Mononuclear cell (primary cell): Measurements from ENCODE around the gene PIAS1. TPM values are rescaled to one million over a fixed set of nuclear protein-coding genes. Genes with fewer than 3 reads are reported as not detected.
A peak's percentile ranks its signal among the peaks of the same experiment; 100 is the strongest.
"Not testable (repeated sequence)": the region's sequence is repeated elsewhere in the genome, so short reads cannot be mapped to it uniquely, and the experiment has no call there.

Source experiments
- H3K27me3 ChIP-seq: 2 replicates; pipeline ENCODE4 v1.6.0; 2011; ENCODE audit warnings: low read length, control low read depth; ENCODE audit not compliant: insufficient read depth
- H3K4me1 ChIP-seq: 2 replicates; pipeline ENCODE4 v1.5.1; 2011; ENCODE audit warnings: mild to moderate bottlenecking, low read length, control low read depth; ENCODE audit not compliant: insufficient read depth
- H3K4me3 ChIP-seq: 2 replicates; pipeline ENCODE4 v1.5.1; 2011; ENCODE audit warnings: mild to moderate bottlenecking, low read length, moderate library complexity
- H3K9me3 ChIP-seq: 2 replicates; pipeline ENCODE4 v1.5.1; 2011; ENCODE audit warnings: low read depth, mild to moderate bottlenecking, control low read depth, low read length
- total RNA-seq: library from RNA; depleted of rRNA; stranded (reverse); fragments of >200 nt; gene quantifications from one replicate; pipeline ENCODE4 v1.2.3, GENCODE V29; 2012

PIAS1 gene
- total RNA-seq, 1 donor: 200 TPM

DNA sequence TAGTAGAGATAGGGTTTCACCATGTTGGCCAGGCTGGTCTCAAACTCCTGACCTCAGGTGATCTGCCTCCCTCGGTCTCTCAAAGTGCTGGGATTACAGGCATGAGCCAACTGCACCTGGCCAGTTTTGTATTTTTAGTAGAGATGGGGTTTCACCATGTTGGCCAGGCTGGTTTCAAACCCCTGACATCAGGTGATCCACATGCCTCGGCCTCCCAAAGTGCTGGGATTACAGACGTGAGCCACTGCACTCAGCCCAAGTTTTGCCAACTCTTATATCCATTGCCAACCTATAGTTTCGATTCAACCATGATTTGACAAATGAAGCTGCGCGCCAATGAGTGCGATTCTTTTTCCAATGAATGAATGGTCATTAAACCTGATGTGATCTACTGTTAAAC, 148.9 kb downstream of the PIAS1 start:
- H3K27me3 ChIP-seq, H3K4me3 ChIP-seq, H3K9me3 ChIP-seq: not testable (repeated sequence)
- peaks cover 45% of the 10 kb centered on the region for H3K4me1 ChIP-seq

DNA sequence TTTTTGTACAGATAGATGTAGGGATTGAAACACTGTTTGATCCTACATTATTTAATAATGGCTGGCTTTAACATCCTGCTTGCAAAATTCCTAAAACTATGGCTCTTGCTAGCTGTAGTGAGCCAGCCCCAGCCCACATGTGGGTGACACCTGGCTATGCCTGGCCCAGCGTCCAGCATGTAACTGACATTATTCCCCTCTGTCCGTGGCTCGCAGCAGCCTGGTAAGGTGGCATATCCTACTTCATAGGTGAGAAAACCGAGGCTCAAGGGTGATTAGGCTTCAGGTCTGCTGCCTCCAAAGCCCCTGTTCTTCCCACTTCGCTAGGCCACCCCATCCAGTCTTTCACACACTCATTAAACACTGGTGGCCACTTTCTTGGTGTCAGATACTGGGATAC, 149.4 kb downstream of the PIAS1 start:
- Histone ChIP-seq H3K27me3 (no peaks in the 10 kb centered on the region), H3K4me3 (no peak overlapping the region), H3K4me1 (peaks cover 50% of the 10 kb centered on the region), H3K9me3 (no peaks in the 10 kb centered on the region)

DNA sequence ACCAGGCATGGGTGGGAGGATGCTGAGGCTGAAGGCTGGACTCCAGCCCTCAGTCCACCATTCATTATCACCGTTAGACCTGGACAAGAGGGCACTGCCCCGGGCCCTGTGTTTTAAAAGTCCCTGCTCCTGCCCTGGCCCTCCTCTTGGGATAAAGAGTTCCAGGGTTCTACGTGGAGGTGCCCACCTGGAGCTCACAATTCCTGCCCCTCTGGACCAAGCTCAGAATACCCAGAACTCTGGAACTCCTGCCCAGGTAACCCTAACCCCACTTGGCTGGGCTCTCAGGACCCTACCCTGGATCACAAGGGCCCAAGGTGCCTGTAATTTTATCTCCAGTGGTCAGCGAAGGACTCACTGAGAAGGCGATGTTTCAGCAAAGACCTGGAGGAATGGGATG, 149.8 kb downstream of the PIAS1 start:
- peaks cover 55% of the 10 kb centered on the region for H3K4me1 ChIP-seq
- H3K9me3 ChIP-seq: no peaks in the 10 kb centered on the region
- H3K4me3 ChIP-seq: no peak overlapping the region
- no peaks in the 10 kb centered on the region for H3K27me3 ChIP-seq

DNA sequence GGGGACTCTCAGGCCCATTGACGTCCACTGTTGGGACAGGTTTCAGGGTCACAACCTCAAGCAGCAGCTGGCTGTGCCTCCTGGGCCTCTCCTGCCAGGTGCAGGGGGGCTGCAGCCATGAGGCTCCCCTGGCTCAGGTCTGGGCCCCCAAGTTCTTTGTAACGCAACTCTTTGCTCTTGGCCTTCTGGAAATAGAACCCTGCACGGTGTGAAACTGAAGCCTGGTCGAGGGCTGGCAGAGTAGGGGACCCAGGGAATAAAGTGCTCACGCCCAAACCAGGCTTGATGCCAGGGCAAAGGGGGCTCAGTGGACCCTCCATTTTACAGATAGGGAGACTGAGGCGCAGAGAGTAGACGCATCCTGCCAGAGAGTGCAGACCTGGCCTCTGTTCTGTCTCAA, 150.2 kb downstream of the PIAS1 start:
- H3K4me3 ChIP-seq: peak overlapping the region; percentile 32
- H3K4me1 ChIP-seq: peaks cover 59% of the 10 kb centered on the region
- no peaks in the 10 kb centered on the region for H3K9me3 ChIP-seq
- no peaks in the 10 kb centered on the region for H3K27me3 ChIP-seq

DNA sequence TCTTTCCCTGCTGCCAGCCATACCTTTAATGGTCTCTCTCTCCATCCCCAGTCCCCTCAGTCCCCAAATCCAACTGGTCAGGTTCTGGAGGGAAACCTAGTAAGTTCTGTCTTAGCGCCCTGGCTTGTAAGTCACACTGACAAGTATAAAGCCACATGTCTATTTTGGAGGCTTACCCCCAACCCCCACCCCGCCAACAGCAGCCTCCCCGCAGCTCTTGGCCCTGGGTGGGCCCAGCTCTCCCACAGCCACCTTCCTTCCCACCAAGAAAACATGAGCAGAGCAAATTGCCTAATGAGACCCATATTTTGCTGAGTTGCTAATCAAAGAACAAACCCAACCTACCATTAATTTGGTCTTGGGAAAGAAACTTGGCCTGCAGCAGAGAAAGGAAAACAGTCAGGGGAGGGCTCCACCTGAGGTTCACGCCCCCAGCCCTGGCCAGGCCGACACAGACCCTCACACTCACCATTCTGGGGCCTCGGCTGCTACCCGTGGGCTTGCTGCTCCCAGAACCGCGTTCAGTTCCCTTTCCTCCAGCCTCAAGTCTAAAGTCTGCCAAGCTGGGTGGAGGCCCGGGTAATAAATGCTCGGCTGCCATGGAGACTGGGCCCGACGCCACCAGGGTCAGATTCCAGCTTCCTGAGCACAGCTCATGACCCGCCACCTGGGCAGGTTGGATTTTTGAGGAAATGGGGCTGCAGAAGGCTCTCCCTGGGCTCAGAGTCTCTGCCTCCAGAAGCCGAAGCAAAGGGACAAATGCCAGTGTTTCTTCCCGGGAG, 150.9 kb downstream of the PIAS1 start, which contains the start of gene CALML4:
CALML4 (minus strand) TSS at position 557 of the 782 bp plus-strand sequence; CDS start at position 472, 85 bp downstream.
- Histone ChIP-seq H3K4me3 (peak within 1 kb of the TSS; percentile 32), H3K4me1 (peaks cover 65% of the 10 kb centered on the region), H3K9me3 (no peaks in the 10 kb centered on the region), H3K27me3 (no peaks in the 10 kb centered on the region)

DNA sequence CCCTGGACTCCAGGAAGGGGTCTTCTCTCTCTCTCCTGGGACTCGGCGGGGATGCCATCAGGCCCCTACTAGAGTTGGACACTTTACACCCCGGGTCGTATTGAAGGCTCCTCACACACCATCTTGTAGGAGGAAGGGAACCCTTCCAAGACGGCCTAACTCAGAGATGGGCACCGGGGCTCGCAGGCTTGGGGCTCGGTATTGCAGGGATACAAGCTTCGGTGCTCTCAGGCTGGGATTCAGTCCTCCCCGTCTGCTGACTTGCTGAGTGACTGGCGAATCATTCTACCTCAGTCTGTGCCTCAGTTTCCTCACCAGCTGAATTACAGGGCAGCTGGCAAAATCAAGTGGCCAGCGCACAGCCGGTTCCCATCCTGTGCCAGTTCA, 151.4 kb downstream of the PIAS1 start:
- Histone ChIP-seq H3K9me3 (no peaks in the 10 kb centered on the region), H3K4me1 (peaks cover 70% of the 10 kb centered on the region), H3K4me3 (peak overlapping the region; percentile 32), H3K27me3 (no peaks in the 10 kb centered on the region)

DNA sequence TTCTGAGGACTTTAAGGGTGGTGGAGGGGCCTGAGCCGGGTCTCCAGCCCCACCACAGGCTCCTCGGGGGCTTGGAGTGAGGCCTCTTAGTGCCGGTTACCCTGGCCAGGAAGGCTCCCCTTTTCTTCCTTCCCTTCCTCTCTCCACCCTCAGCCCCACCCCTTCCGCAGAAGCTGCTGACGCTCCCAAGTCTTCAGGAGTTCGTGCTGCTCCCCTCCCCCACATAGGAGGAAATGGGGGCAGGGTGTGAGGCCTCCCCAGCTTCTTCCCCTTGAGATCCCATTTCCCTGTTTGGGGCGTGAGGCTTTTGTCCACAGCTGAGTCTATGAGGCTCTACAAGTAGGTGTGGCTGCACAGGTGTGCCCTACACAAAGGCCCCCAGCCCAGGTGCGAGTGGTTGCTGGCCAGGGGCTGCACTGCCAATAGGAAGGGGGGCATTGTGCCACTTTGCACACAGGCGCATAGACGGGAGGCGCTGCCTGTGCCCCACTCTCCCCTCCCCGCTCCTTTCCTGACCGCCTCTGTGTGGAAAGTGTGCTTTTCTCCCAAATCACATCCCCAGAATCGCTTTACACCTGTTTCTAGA, 151.9 kb downstream of the PIAS1 start:
- no peaks in the 10 kb centered on the region for H3K27me3 ChIP-seq
- H3K9me3 ChIP-seq: no peaks in the 10 kb centered on the region
- peaks cover 75% of the 10 kb centered on the region for H3K4me1 ChIP-seq
- peak overlapping the region; percentile 32 for H3K4me3 ChIP-seq

DNA sequence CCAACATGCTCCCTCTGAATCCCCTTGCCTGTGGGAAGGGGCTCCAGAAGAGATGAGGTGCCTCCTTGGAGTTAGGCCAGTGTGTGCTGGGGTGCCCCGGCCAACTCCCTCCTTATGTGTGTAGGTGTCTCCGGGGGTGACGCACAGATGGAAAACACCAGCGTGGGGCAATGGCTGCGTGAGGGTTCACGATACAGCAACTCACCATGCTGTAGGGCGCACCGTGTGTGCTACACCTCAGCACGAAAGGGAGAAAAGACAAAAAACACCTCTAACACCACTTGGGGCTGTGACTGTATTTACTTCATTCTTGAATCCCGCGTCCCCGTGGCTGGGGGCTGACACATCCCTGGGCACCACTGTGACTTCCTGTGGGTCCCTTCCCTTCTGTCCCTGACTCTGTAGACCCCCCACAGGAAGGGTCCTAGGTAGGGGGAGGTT, 152.6 kb downstream of the PIAS1 start:
- Histone ChIP-seq H3K4me1 (peaks cover 75% of the 10 kb centered on the region), H3K4me3 (no peak overlapping the region), H3K9me3 (no peaks in the 10 kb centered on the region), H3K27me3 (no peaks in the 10 kb centered on the region)

DNA sequence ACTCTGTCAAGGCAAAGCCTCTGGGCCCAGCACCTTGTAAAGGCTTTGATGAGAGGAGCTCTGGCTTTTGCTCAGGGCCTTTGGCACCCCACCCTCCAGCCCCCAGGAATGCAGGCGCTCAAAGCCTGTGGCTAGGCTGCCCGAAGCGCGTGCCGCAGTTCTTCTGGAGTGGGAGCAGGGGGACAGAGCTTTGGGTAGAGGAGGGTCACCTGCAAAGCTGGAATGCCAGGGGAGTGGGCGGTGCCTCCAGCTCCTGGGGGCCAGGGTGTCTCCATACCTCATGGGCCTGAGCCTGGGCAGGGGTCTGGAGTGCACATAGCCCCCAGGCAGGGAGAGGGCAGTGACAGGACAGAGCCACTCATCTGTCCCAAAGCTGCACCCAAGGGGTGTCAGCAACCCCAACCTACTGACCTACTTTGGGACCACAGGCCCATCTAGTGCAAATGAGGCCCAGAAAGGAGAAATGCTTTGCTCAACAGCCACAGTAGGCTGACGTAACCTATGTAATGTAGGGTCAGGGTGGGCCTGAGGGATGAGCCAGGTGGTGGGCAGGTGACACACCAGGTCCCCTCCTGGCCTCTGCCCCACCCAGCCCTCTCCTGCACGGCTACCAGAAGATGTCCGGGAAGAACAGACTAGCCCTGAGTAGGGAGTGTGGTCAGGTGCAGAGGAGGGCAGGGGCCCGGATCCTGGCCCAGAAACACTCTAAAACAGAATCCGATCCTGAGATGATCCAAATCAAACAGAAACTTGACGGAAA, 153.2 kb downstream of the PIAS1 start:
- no peak overlapping the region for H3K4me3 ChIP-seq

DNA sequence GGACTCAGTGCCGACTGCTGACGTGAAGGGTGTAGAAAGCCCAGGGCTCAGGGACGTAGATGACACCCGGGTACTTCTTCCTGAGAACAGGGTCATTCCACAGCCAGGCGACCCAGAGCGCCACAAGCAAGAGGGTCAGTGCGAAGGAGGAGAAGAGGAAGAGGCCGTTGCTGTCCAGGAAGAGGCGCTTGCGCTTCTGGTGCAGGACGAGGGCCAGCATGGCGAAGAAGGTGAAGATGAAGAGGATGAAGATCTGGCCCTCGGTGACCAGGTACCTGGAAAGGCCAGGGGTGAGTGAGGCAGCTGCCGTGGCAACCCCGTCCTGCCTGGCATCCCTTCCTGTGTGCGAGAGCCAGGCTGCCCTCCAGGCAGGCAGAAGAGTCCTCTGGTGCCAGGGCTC, 154.0 kb downstream of the PIAS1 start:
- H3K27me3 ChIP-seq: no peaks in the 10 kb centered on the region
- peaks cover 75% of the 10 kb centered on the region for H3K4me1 ChIP-seq
- no peaks in the 10 kb centered on the region for H3K9me3 ChIP-seq
- no peak overlapping the region for H3K4me3 ChIP-seq

More for the DNA sequence above, 153.2 kb downstream of the PIAS1 start:
- peaks cover 75% of the 10 kb centered on the region for H3K4me1 ChIP-seq
- no peaks in the 10 kb centered on the region for H3K27me3 ChIP-seq
- no peaks in the 10 kb centered on the region for H3K9me3 ChIP-seq

DNA sequence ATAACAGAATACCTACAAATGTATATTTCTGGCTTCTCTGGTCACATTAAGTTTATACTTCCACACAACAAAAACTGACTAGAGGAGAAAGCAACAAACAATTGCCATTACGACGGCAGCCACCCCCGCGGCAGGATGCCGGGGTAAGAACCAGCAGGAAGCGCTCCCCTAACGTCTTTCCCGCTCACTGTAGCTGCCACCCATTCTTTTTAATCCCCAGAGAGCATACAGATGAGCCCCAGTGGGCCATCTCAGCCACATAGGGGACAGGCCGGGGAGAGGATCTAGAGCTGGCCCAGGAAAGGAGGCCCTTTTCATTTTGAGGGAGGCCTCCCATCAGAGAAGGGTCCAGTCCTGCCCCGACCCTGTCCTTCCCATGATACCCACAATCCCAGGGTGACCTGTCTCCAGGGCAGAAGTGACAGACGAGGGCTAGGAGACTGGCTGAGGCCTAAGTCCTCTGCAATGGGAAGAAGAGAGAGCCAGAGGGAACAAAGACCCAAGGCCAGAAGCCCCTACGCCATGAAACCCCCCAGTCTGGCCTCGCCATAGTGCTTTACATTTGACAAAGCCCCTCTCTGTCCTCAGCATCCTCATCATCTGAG, 154.6 kb downstream of the PIAS1 start:
- Histone ChIP-seq H3K27me3 (no peaks in the 10 kb centered on the region), H3K9me3 (no peaks in the 10 kb centered on the region), H3K4me1 (peaks cover 70% of the 10 kb centered on the region), H3K4me3 (no peak overlapping the region)

DNA sequence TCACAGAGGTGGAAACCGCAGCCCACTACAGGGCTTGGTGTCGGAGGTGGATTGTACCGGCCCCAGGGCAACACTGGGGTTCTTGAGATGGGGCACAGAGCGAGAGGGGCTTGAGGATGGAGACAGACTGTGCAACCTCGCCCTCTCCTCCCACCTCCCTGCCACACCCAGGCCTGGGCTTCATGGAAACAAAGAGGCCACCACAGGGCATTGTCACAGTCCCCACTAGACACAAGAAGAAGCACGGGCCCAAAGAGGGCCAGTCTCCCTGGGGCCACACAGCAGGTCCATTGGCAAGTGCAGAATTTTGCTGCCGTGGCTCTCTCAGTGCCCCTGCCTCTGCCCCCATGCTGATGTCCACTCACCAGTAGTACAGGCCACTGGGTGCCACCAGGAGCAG, 155.2 kb downstream of the PIAS1 start:
- no peak overlapping the region for H3K4me3 ChIP-seq
- no peaks in the 10 kb centered on the region for H3K9me3 ChIP-seq
- H3K27me3 ChIP-seq: no peaks in the 10 kb centered on the region
- H3K4me1 ChIP-seq: peaks cover 64% of the 10 kb centered on the region

DNA sequence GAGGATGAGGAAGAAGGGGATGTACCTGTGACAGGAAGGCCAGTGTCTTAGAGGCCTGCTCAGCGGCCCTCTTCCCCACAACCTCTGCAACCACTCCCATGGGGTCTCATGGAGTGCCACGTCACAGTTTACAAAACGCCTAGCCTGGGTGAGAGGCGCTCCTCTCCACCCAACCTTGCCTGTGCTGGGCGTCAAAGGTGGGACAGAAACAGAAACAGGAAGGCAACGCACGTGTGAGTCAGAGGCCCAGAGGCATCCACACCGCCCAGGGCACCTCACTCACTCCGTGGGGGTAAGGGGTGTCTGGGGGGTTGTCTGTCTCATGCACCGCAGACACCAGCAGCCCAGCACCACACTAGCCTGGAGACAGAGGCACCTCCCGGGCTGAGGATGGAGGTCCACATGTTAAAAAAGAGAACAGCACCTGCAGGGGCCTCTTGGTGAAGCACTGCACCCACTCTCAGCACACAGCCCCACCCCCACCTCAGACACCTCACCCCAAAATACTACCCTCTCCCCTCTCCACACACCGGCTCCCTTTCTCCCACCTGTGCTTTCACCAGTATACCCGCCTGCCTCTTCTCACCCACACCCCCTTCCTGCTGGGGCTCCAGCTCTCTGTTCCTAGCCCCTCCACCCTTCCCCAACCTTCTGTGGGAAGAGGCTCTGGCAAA, 155.8 kb downstream of the PIAS1 start:
- Histone ChIP-seq H3K4me1 (peaks cover 63% of the 10 kb centered on the region), H3K27me3 (no peaks in the 10 kb centered on the region), H3K9me3 (no peaks in the 10 kb centered on the region), H3K4me3 (no peak overlapping the region)

DNA sequence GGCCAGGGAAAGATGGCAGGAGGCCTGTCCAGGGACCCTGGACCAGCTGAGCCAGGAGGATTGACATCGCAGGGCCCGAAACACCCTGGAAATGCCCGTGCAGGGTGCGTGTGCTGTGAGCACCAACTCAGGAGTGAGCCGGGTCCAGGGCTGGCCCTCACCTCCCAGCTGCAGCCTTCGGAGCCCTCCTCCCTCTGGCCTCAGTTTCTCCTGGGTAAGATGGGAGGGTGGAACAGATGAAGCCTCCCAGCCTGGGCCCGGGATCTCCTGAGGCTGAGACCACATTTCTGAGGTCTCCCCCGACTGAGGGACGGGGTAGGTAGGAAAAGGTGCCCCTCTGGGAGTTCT, 156.3 kb downstream of the PIAS1 start:
- H3K4me3 ChIP-seq: no peak overlapping the region
- H3K4me1 ChIP-seq: peaks cover 62% of the 10 kb centered on the region
- no peaks in the 10 kb centered on the region for H3K27me3 ChIP-seq
- no peaks in the 10 kb centered on the region for H3K9me3 ChIP-seq
